Neural progenitor cell (in vitro differentiated cells): Measurements from ENCODE around the gene MRAP2. TPM values are rescaled to one million over a fixed set of nuclear protein-coding genes. Genes with fewer than 3 reads are reported as not detected.

Source experiments
- DNase-seq: peaks from one replicate; pipeline ENCODE4 v3.0.0-alpha.2; 2016; ENCODE audit warnings: low spot score
- H2AFZ ChIP-seq: fragments of 200-600 bp; sonication (generic); replicated peaks from 2 replicates; pipeline ENCODE4 v1.6.1; 2016; ENCODE audit warnings: antibody characterized with exemption
- H3F3A ChIP-seq: fragments of 200-600 bp; sonication (generic); 2 replicates; pipeline ENCODE4 v1.6.1; 2016; ENCODE audit warnings: antibody characterized with exemption, low read depth
- H3K27ac ChIP-seq: fragments of 200-600 bp; sonication (generic); 2 replicates; pipeline ENCODE4 v1.5.1; 2016; ENCODE audit warnings: mild to moderate bottlenecking
- H3K27me3 ChIP-seq: fragments of 200-600 bp; sonication (generic); 2 replicates; pipeline ENCODE4 v1.6.1; 2016; ENCODE audit warnings: mild to moderate bottlenecking, moderate library complexity
- H3K36me3 ChIP-seq: fragments of 200-600 bp; sonication (generic); 2 replicates; pipeline ENCODE4 v1.5.1; 2016
- H3K4me1 ChIP-seq: fragments of 200-600 bp; sonication (generic); 2 replicates; pipeline ENCODE4 v1.6.1; 2016; ENCODE audit warnings: mixed run types
- H3K4me2 ChIP-seq: fragments of 200-600 bp; sonication (generic); 2 replicates; pipeline ENCODE4 v1.6.1; 2016
- H3K4me3 ChIP-seq: fragments of 200-600 bp; sonication (generic); 2 replicates; pipeline ENCODE4 v1.5.1; 2016
- H3K79me2 ChIP-seq: fragments of 200-600 bp; sonication (generic); 2 replicates; pipeline ENCODE4 v1.6.1; 2016; ENCODE audit warnings: low read depth
- H3K9ac ChIP-seq: fragments of 200-600 bp; sonication (generic); 2 replicates; pipeline ENCODE4 v1.6.1; 2016
- H3K9me3 ChIP-seq: fragments of 200-600 bp; sonication (generic); 2 replicates; pipeline ENCODE4 v1.5.1; 2016; ENCODE audit warnings: low read depth
- H4K20me1 ChIP-seq: fragments of 200-600 bp; sonication (generic); 2 replicates; pipeline ENCODE4 v1.6.1; 2016; ENCODE audit warnings: low read depth
- H3K27ac Mint-ChIP-seq: 3 replicates; pipeline ENCODE4 v1.8.0; 2021; ENCODE audit warnings: mixed read lengths
- H3K27me3 Mint-ChIP-seq: 2 replicates; pipeline ENCODE4 v1.8.0; 2022; ENCODE audit warnings: low read depth, mild to moderate bottlenecking, inconsistent platforms, moderate library complexity, mixed read lengths; ENCODE audit not compliant: insufficient read depth
- H3K36me3 Mint-ChIP-seq: 3 replicates; pipeline ENCODE4 v1.8.0; 2021; ENCODE audit warnings: mixed read lengths
- H3K4me1 Mint-ChIP-seq: 3 replicates; pipeline ENCODE4 v1.8.0; 2021; ENCODE audit warnings: mixed read lengths
- H3K4me3 Mint-ChIP-seq: 3 replicates; pipeline ENCODE4 v1.8.0; 2021; ENCODE audit warnings: mild to moderate bottlenecking, moderate library complexity, mixed read lengths
- H3K9me3 Mint-ChIP-seq: 3 replicates; pipeline ENCODE4 v1.8.0; 2020; ENCODE audit warnings: mixed read lengths
- CTCF ChIP-seq: fragments of 200-600 bp; sonication (generic); IDR thresholded peaks from 2 replicates; pipeline ENCODE4 v1.5.1; 2017; ENCODE audit warnings: antibody characterized with exemption, mild to moderate bottlenecking
- EZH2 ChIP-seq: fragments of 200-600 bp; sonication (generic); IDR thresholded peaks from 2 replicates; pipeline ENCODE4 v1.6.1; 2017; ENCODE audit warnings: antibody characterized with exemption, mild to moderate bottlenecking, moderate library complexity
- EZH2phosphoT487 ChIP-seq: fragments of 200-600 bp; sonication (generic); IDR thresholded peaks from 2 replicates; pipeline ENCODE4 v1.6.1; 2017; ENCODE audit warnings: antibody characterized with exemption
- total RNA-seq: library from RNA; depleted of rRNA; stranded (reverse); fragments of >200 nt; gene quantifications from 2 replicates; pipeline ENCODE4 v1.2.3, GENCODE V29; 2015; ENCODE audit warnings: low replicate concordance

The MRAP2 gene
- total RNA-seq, 1 donor from 2014 or later = 0.75 TPM

GRCh38 chr6:84046755-84047154, 13.2 kb downstream of the MRAP2 start:
- H4K20me1 ChIP-seq = no peaks in the 10 kb centered on the region
- no peak overlapping the region for H3K4me3 ChIP-seq
- H3F3A ChIP-seq = peaks cover 5% of the 10 kb centered on the region
- H3K36me3 Mint-ChIP-seq = no peaks in the 10 kb centered on the region
- no peak for DNase-seq
- H3K9ac ChIP-seq = no peak overlapping the region
- no peaks in the 10 kb centered on the region for H3K27me3 ChIP-seq
- H3K79me2 ChIP-seq = no peaks in the 10 kb centered on the region
- H3K4me1 Mint-ChIP-seq = peaks cover 23% of the 10 kb centered on the region
- no peak overlapping the region for H3K4me2 ChIP-seq
- no peak overlapping the region for H3K4me3 Mint-ChIP-seq
- peaks cover 9% of the 10 kb centered on the region for H3K27me3 Mint-ChIP-seq
- H3K4me1 ChIP-seq = peaks cover 3% of the 10 kb centered on the region
- H2AFZ ChIP-seq = no peak overlapping the region
- no peaks in the 10 kb centered on the region for H3K36me3 ChIP-seq
- H3K27ac Mint-ChIP-seq = no peak overlapping the region
- no peak for TF ChIP-seq EZH2phosphoT487
- no peak for TF ChIP-seq EZH2
- no peak for TF ChIP-seq CTCF
- H3K9me3 ChIP-seq = no peaks in the 10 kb centered on the region
- peaks cover 3% of the 10 kb centered on the region for H3K9me3 Mint-ChIP-seq
- no peak overlapping the region for H3K27ac ChIP-seq

- Histone ChIP-seq H3K9ac (no peak overlapping the region), H3K27me3 (no peaks in the 10 kb centered on the region), H3K4me2 (no peak overlapping the region), H3F3A (peaks cover 21% of the 10 kb centered on the region), H4K20me1 (no peaks in the 10 kb centered on the region), H3K79me2 (no peaks in the 10 kb centered on the region), H3K9me3 (no peaks in the 10 kb centered on the region), H2AFZ (no peak overlapping the region), H3K36me3 (no peaks in the 10 kb centered on the region), H3K4me3 (no peak overlapping the region), H3K27ac (no peak overlapping the region), H3K4me1 (peaks cover 20% of the 10 kb centered on the region)
- TF ChIP-seq CTCF = no peak
- peaks cover 41% of the 10 kb centered on the region for H3K4me1 Mint-ChIP-seq
- H3K36me3 Mint-ChIP-seq = no peaks in the 10 kb centered on the region
- no peak overlapping the region for H3K4me3 Mint-ChIP-seq
- H3K27me3 Mint-ChIP-seq = peaks cover 12% of the 10 kb centered on the region
- H3K9me3 Mint-ChIP-seq = peaks cover 3% of the 10 kb centered on the region
- H3K27ac Mint-ChIP-seq = no peak overlapping the region
- DNase-seq = no peak
Measured at GRCh38 chr6:84048588-84048987, 15.0 kb downstream of the MRAP2 start.

GRCh38 chr6:84050408-84050807, 16.8 kb downstream of the MRAP2 start:
- H3K36me3 ChIP-seq = no peaks in the 10 kb centered on the region
- H3K27ac ChIP-seq = no peak overlapping the region
- no peaks in the 10 kb centered on the region for H4K20me1 ChIP-seq
- peaks cover 21% of the 10 kb centered on the region for H3K4me1 ChIP-seq
- H3K4me3 ChIP-seq = no peak overlapping the region
- no peaks in the 10 kb centered on the region for H3K27me3 ChIP-seq
- Mint-ChIP-seq H3K4me1 (peaks cover 45% of the 10 kb centered on the region), H3K4me3 (peak overlapping the region; percentile 34), H3K9me3 (no peaks in the 10 kb centered on the region), H3K27ac (peak overlapping the region; percentile 59), H3K36me3 (no peaks in the 10 kb centered on the region), H3K27me3 (peaks cover 13% of the 10 kb centered on the region)
- H3K9me3 ChIP-seq = no peaks in the 10 kb centered on the region
- H2AFZ ChIP-seq = no peak overlapping the region
- no peaks in the 10 kb centered on the region for H3K79me2 ChIP-seq
- H3K4me2 ChIP-seq = no peak overlapping the region
- DNase-seq = no peak
- TF ChIP-seq EZH2phosphoT487 (no peak), CTCF (no peak), EZH2 (no peak)
- H3K9ac ChIP-seq = no peak overlapping the region
- H3F3A ChIP-seq = peaks cover 21% of the 10 kb centered on the region
